Measurements from ENCODE around the gene COMP. TPM values are rescaled to one million over a fixed set of nuclear protein-coding genes. Genes with fewer than 3 reads are reported as not detected.
A peak's percentile ranks its signal among the peaks of the same experiment; 100 is the strongest.

Gene COMP
- total RNA-seq, 3 donors from 2014 or later (not counting 1 experiment from before 2014, with no cell fraction given), result not detected

- H3K36me3 ChIP-seq (ENCODE audit: control insufficient read depth, insufficient read depth, low read length), result peaks cover 5% of the 10 kb centered on the region
- ATAC-seq (peak; percentile 38 to 44 (median 41)), DNase-seq (peak in 1 of 2 donors; percentile 46)
- H3K4me1 ChIP-seq (ENCODE audit: control insufficient read depth, insufficient read depth, low read length), result peaks cover 42% of the 10 kb centered on the region
- TF ChIP-seq CTCF (IDR thresholded peaks at IDR 0.05), result no peak
- Mint-ChIP-seq H3K4me3 (peak overlapping the region; percentile 93), H3K27me3 (ENCODE audit: low read depth in 2 of 2) (peaks cover 2 to 4% of the 10 kb centered on the region in 2 donors), H3K9me3 (peaks cover 0 to 2% of the 10 kb centered on the region in 2 donors), H3K36me3 (no peaks in the 10 kb centered on the region), H3K27ac (peak overlapping the region; percentile 89 to 91), H3K4me1 (peaks cover 43 to 44% of the 10 kb centered on the region in 2 donors)
- intact Hi-C loops (cut with micrococcal nuclease), result loop anchor here (5.0 kb wide), 1 partner anchor 310 kb away; the partner anchor contains the start of gene ELL
- H3K9me3 ChIP-seq (ENCODE audit: control insufficient read depth, insufficient read depth, low read length), result peaks cover under 1% of the 10 kb centered on the region
- no peaks in the 10 kb centered on the region for H3K27me3 ChIP-seq (ENCODE audit: control insufficient read depth, insufficient read depth, low read length)
- WGBS (ENCODE audit: insufficient coverage), result under 1% methylated on average over 69 of the region's 69 CpGs
- H3K27ac ChIP-seq (ENCODE audit: low read length), result peak overlapping the region; percentile 66
- H3K4me3 ChIP-seq (ENCODE audit: low read length), result peak overlapping the region; percentile 64
Observed at GRCh38 chr19:18832306-18833140, 41.4 kb upstream of the COMP start.

GRCh38 chr19:18831524-18832305, 40.6 kb upstream of the COMP start, which contains the start of gene UPF1:
UPF1 (plus strand) TSS chr19:18831959; CDS start chr19:18832210, 251 bp downstream.
- TF ChIP-seq CTCF (IDR thresholded peaks at IDR 0.05), result no peak
- Histone ChIP-seq H3K4me1 (ENCODE audit: control insufficient read depth, insufficient read depth, low read length) (peaks cover 37% of the 10 kb centered on the region), H3K27me3 (ENCODE audit: control insufficient read depth, insufficient read depth, low read length) (no peaks in the 10 kb centered on the region), H3K27ac (ENCODE audit: low read length) (peak within 1 kb of the TSS; percentile 66), H3K4me3 (ENCODE audit: low read length) (peak within 1 kb of the TSS; percentile 64), H3K9me3 (ENCODE audit: control insufficient read depth, insufficient read depth, low read length) (peaks cover 8% of the 10 kb centered on the region), H3K36me3 (ENCODE audit: control insufficient read depth, insufficient read depth, low read length) (peaks cover 4% of the 10 kb centered on the region)
- Mint-ChIP-seq H3K9me3 (peaks cover 0 to 6% of the 10 kb centered on the region in 2 donors), H3K4me3 (peak within 1 kb of the TSS; percentile 93), H3K27me3 (ENCODE audit: low read depth in 2 of 2) (peaks cover 3 to 9% of the 10 kb centered on the region in 2 donors), H3K27ac (peak within 1 kb of the TSS; percentile 89 to 91), H3K4me1 (peaks cover 39% of the 10 kb centered on the region in 2 donors), H3K36me3 (no peaks in the 10 kb centered on the region)
- intact Hi-C loops (cut with micrococcal nuclease), result loop anchor here (2.0 to 5.0 kb wide), 2 partner anchors 149 to 309 kb away; partner anchors contain the start of genes CRTC1 and ELL
- WGBS (ENCODE audit: insufficient coverage), result under 1% methylated on average over 96 of the region's 96 CpGs
- peak; percentile 96 to 98 for DNase-seq
- peak; percentile 81 to 91 (median 88) for ATAC-seq

- peak overlapping the region; percentile 62 for H3K4me3 Mint-ChIP-seq
- no peak overlapping the region for H3K27ac ChIP-seq (ENCODE audit: low read length)
- intact Hi-C loops (cut with micrococcal nuclease), result loop anchor here (2.0 to 5.0 kb wide), 2 partner anchors 148 to 308 kb away; partner anchors contain the start of genes CRTC1 and ELL
- H3K36me3 ChIP-seq (ENCODE audit: control insufficient read depth, insufficient read depth, low read length), result peaks cover 1% of the 10 kb centered on the region
- no peaks in the 10 kb centered on the region for H3K27me3 ChIP-seq (ENCODE audit: control insufficient read depth, insufficient read depth, low read length)
- no peaks in the 10 kb centered on the region for H3K36me3 Mint-ChIP-seq
- peaks cover 3 to 9% of the 10 kb centered on the region in 2 donors for H3K27me3 Mint-ChIP-seq (ENCODE audit: low read depth in 2 of 2)
- peaks cover 27 to 29% of the 10 kb centered on the region in 2 donors for H3K4me1 Mint-ChIP-seq
- H3K9me3 Mint-ChIP-seq, result peaks cover 0 to 6% of the 10 kb centered on the region in 2 donors
- no peak for DNase-seq
- no peak overlapping the region for H3K4me3 ChIP-seq (ENCODE audit: low read length)
- no peak overlapping the region for H3K27ac Mint-ChIP-seq
- 100% methylated on average over 2 of the region's 2 CpGs for WGBS (ENCODE audit: insufficient coverage)
- H3K9me3 ChIP-seq (ENCODE audit: control insufficient read depth, insufficient read depth, low read length), result peaks cover 9% of the 10 kb centered on the region
- no peak for ATAC-seq
- no peak for TF ChIP-seq CTCF (IDR thresholded peaks at IDR 0.05)
- H3K4me1 ChIP-seq (ENCODE audit: control insufficient read depth, insufficient read depth, low read length), result peaks cover 33% of the 10 kb centered on the region
Observed at GRCh38 chr19:18830488-18830887, 39.4 kb upstream of the COMP start.

Measured in natural killer cell (primary cell).